SU-DHL-6 (cell line): Measurements from ENCODE around the gene FAM168B.
"Not testable (repeated sequence)": the region's sequence is repeated elsewhere in the genome, so short reads cannot be mapped to it uniquely, and the experiment has no call there.

Experiments used
- H2AFZ ChIP-seq: fragments of 200-600 bp; sonication (generic); 2 replicates; pipeline ENCODE4 v1.6.1; 2014; ENCODE audit warnings: low read depth, mild to moderate bottlenecking, moderate library complexity, mixed read lengths, antibody characterized with exemption, low read length; ENCODE audit not compliant: severe bottlenecking
- H3F3A ChIP-seq: fragments of 200-600 bp; shearing (Covaris generic); 2 replicates; pipeline ENCODE4 v1.6.0; 2016; ENCODE audit warnings: antibody characterized with exemption, mild to moderate bottlenecking; ENCODE audit not compliant: insufficient read depth
- H3K27ac ChIP-seq: fragments of 200-600 bp; sonication (generic); 2 replicates; pipeline ENCODE4 v1.5.1; 2016; ENCODE audit warnings: low read depth, mild to moderate bottlenecking, low read length, moderate library complexity, mixed read lengths
- H3K27me3 ChIP-seq: fragments of 200-600 bp; sonication (generic), shearing (Covaris generic); 2 replicates; pipeline ENCODE4 v1.6.0; 2014; ENCODE audit warnings: mild to moderate bottlenecking, low read length
- H3K36me3 ChIP-seq: fragments of 200-600 bp; sonication (generic); 2 replicates; pipeline ENCODE4 v1.6.1; 2014; ENCODE audit warnings: mild to moderate bottlenecking, low read length, mixed read lengths
- H3K4me2 ChIP-seq: fragments of 300-600, 200-600 bp; shearing (Covaris generic), sonication (generic); 2 replicates; pipeline ENCODE4 v1.6.0; 2014; ENCODE audit warnings: low read length, low read depth, mild to moderate bottlenecking; ENCODE audit not compliant: poor library complexity, severe bottlenecking
- H3K4me3 ChIP-seq: fragments of 200-600 bp; sonication (generic); 2 replicates; pipeline ENCODE4 v1.5.1; 2014; ENCODE audit warnings: antibody characterized with exemption, low read length, mild to moderate bottlenecking, mixed read lengths; ENCODE audit not compliant: insufficient read depth, poor library complexity, severe bottlenecking
- H3K79me2 ChIP-seq: fragments of 200-600 bp; sonication (generic); 2 replicates; pipeline ENCODE4 v1.6.1; 2014; ENCODE audit warnings: mild to moderate bottlenecking, low read length, moderate library complexity; ENCODE audit not compliant: insufficient read depth
- H3K9ac ChIP-seq: fragments of 200-600 bp; sonication (generic); 2 replicates; pipeline ENCODE4 v1.7.0; 2014; ENCODE audit warnings: mild to moderate bottlenecking, low read length
- H3K9me2 ChIP-seq: fragments of 200-600 bp; sonication (generic); replicated peaks from 2 replicates; pipeline ENCODE4 v1.6.1; 2014; ENCODE audit warnings: low read length; ENCODE audit not compliant: insufficient read depth
- H3K9me3 ChIP-seq: fragments of 200-600 bp; sonication (generic); 2 replicates; pipeline ENCODE4 v1.6.1; 2014; ENCODE audit warnings: low read length, mixed read lengths; ENCODE audit not compliant: insufficient read depth
- H4K20me1 ChIP-seq: fragments of 200-600 bp; sonication (generic); 2 replicates; pipeline ENCODE4 v1.6.1; 2014; ENCODE audit warnings: low read depth, mild to moderate bottlenecking, antibody characterized with exemption, low read length, moderate library complexity, mixed read lengths
- EZH2phosphoT487 ChIP-seq: fragments of 200-600 bp; sonication (generic), shearing (Covaris generic); conservative IDR thresholded peaks from 2 replicates; pipeline ENCODE4 v1.6.1; 2018; ENCODE audit warnings: mild to moderate bottlenecking, antibody characterized with exemption, low read length, moderate library complexity, mixed read lengths
- TF ChIP-seq, protein P1 (sequence below): fragments of 200-600 bp; sonication (generic); IDR thresholded peaks from one replicate; pipeline ENCODE4 v1.5.1; 2017; ENCODE audit warnings: antibody characterized with exemption, mild to moderate bottlenecking, low read length, moderate library complexity; ENCODE audit not compliant: insufficient read depth, poor library complexity, severe bottlenecking

The FAM168B gene

DNA sequence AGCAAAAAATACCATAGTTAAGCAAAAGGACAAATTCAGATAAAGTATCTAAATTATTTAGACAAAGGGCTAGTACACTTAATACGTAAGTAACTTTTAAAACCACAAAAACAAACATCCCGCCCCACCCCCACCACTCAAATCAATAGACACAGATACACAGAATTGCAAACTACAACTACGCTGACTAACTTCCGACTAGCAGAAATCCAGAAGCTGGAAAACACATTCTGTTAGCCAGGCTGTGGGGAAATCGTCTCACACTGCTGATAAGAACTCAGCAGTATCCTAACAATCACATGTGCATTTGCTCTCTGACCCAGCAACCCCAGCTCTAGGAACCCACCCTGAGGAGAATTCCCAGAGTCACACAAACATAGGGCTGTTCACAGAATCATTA lies 16.6 kb downstream of the FAM168B start:
- no peak overlapping the region for H3K4me3 ChIP-seq
- no peaks in the 10 kb centered on the region for H3F3A ChIP-seq
- peaks cover 84% of the 10 kb centered on the region for H3K79me2 ChIP-seq
- no peaks in the 10 kb centered on the region for H3K9me3 ChIP-seq
- peaks cover 10% of the 10 kb centered on the region for H4K20me1 ChIP-seq
- H3K9ac ChIP-seq: no peak overlapping the region
- H3K9me2 ChIP-seq: no peaks in the 10 kb centered on the region
- no peak overlapping the region for H2AFZ ChIP-seq
- H3K4me2 ChIP-seq: no peak overlapping the region
- no peak overlapping the region for H3K27ac ChIP-seq
- no peaks in the 10 kb centered on the region for H3K27me3 ChIP-seq
- TF ChIP-seq, protein P1, sequence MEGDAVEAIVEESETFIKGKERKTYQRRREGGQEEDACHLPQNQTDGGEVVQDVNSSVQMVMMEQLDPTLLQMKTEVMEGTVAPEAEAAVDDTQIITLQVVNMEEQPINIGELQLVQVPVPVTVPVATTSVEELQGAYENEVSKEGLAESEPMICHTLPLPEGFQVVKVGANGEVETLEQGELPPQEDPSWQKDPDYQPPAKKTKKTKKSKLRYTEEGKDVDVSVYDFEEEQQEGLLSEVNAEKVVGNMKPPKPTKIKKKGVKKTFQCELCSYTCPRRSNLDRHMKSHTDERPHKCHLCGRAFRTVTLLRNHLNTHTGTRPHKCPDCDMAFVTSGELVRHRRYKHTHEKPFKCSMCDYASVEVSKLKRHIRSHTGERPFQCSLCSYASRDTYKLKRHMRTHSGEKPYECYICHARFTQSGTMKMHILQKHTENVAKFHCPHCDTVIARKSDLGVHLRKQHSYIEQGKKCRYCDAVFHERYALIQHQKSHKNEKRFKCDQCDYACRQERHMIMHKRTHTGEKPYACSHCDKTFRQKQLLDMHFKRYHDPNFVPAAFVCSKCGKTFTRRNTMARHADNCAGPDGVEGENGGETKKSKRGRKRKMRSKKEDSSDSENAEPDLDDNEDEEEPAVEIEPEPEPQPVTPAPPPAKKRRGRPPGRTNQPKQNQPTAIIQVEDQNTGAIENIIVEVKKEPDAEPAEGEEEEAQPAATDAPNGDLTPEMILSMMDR: no peak
- peaks cover 5% of the 10 kb centered on the region for H3K36me3 ChIP-seq

DNA sequence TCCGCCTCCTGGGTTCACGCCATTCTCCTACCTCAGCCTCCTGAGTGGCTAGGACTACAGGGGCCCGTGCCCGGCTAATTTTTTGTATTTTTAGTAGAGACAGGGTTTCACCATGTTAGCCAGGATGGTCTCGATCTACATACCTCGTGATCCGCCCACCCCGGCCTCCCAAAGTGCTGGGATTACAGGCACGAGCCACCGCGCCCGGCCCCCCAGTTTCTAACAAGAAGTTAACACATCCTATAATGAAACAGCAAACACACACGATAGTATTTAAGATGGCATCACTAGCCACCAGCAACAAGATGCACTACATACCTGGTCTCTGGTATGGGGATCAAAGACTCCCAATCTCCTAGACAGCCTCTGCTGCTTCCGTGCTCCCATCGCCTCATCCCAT lies 17.7 kb downstream of the FAM168B start:
- not testable (repeated sequence) for H3K9me2 ChIP-seq, H3F3A ChIP-seq, H3K9ac ChIP-seq, H3K4me3 ChIP-seq, H3K27ac ChIP-seq, H2AFZ ChIP-seq, H3K4me2 ChIP-seq, H3K9me3 ChIP-seq, H3K27me3 ChIP-seq
- H3K36me3 ChIP-seq: peaks cover 11% of the 10 kb centered on the region
- peaks cover 12% of the 10 kb centered on the region for H4K20me1 ChIP-seq
- peaks cover 86% of the 10 kb centered on the region for H3K79me2 ChIP-seq

DNA sequence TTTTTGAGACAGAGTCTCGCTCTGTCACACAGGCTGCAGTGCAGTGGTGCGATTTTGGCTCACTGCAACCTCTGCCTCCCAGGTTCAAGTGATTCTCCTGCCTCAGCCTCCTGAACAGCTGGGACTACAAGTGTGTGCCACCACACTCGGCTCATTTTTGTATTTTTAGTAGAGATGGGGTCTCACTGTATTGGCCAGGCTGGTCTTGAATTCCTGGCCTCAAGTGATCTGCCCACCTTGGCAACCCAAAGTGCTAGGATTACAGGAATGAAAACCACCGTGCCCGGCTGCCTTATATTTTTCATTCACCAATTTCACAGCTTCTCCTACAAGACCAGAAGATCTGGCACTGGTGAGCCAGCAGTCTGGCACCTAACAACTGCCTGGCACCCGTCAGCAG lies 25.1 kb downstream of the FAM168B start:
- H3F3A ChIP-seq, H3K9ac ChIP-seq, H3K9me3 ChIP-seq, H3K9me2 ChIP-seq, H3K4me3 ChIP-seq, H3K4me2 ChIP-seq, H3K27ac ChIP-seq, H2AFZ ChIP-seq, H3K27me3 ChIP-seq: not testable (repeated sequence)
- H3K36me3 ChIP-seq: peaks cover 21% of the 10 kb centered on the region; the same call in 1 of the 2 replicates
- peaks cover 27% of the 10 kb centered on the region for H4K20me1 ChIP-seq
- H3K79me2 ChIP-seq: peaks cover 94% of the 10 kb centered on the region

DNA sequence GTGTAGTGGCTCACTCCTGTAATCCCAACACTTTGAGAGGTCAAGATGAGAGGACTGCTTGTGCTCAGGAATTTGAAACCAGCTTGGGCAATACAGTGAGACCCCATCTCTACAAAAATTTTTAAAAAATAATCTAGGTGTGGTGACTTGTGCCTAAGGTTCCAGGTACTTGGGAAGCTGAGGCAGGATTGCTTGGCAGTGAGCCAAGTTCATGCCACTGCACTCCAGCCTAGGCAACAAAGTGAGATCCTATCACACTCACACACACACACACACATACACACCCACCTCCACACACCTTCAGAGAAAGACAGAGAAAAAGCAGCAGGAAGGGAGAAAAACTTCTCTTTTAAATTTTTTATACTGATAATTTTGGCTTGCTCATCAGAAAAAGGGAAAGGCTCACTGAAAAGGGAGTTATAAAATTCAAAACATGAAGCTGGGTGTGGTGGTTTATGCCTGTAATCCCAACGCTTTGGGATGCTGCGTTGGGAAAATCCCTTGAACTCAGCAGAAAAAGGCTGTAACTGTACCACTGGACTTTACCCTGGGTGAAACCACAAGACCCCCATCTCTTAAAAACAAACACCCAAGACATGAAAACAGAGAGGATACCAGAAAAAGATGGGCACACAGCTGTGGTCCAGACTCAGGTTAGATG lies 25.7 kb downstream of the FAM168B start:
- H3K9ac ChIP-seq: no peak overlapping the region
- no peak overlapping the region for H2AFZ ChIP-seq
- no peak overlapping the region for H3K4me3 ChIP-seq
- no peaks in the 10 kb centered on the region for H3F3A ChIP-seq
- TF ChIP-seq EZH2phosphoT487: no peak
- TF ChIP-seq, protein P1: no peak
- peaks cover 94% of the 10 kb centered on the region for H3K79me2 ChIP-seq
- H4K20me1 ChIP-seq: peaks cover 27% of the 10 kb centered on the region
- no peaks in the 10 kb centered on the region for H3K9me3 ChIP-seq
- no peak overlapping the region for H3K4me2 ChIP-seq
- H3K27ac ChIP-seq: no peak overlapping the region
- peaks cover 22% of the 10 kb centered on the region; the same call in 1 of the 2 replicates for H3K36me3 ChIP-seq
- H3K9me2 ChIP-seq: no peaks in the 10 kb centered on the region
- H3K27me3 ChIP-seq: no peaks in the 10 kb centered on the region
